HG03159 (cell line): ENCODE results near the gene MAGI2.

Source experiments
- ATAC-seq: cut with Tn5 transposase; IDR thresholded peaks from one replicate; pipeline ENCODE4 v1.9.1; 2021; ENCODE audit warnings: mild to moderate bottlenecking, moderate library complexity; ENCODE audit not compliant: unreplicated experiment

Gene MAGI2

GRCh38 chr7:79272938-79273337 lies 180.5 kb downstream of the MAGI2 start:
- no peak for ATAC-seq

DNA sequence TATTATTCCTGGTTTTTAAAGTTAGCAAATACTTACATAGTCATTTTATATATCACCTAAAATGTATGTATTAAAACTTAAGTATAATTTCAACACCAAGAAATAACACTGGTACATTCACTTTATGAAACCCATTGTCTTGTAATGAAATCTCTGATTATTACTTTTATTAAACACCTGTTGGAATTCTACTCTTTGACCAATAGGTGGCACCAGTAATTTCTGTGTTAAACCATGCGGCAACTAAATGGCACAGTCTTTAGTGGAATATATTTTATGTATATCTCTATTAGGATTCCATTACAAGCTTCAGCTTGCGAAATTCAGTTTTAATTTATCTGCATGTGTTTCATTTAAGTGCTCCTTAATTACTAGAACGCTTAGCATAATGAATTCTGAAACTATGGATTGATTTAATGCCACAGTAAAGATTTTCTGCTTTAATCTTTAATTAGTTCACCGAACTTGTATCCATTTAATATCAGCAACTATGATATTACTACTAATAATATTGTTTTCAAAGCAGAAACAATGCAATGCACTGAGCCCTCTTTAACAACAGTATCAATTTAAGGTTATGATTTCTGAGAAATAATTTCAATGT lies 181.3 kb downstream of the MAGI2 start:
- peak; percentile 90 for ATAC-seq

DNA sequence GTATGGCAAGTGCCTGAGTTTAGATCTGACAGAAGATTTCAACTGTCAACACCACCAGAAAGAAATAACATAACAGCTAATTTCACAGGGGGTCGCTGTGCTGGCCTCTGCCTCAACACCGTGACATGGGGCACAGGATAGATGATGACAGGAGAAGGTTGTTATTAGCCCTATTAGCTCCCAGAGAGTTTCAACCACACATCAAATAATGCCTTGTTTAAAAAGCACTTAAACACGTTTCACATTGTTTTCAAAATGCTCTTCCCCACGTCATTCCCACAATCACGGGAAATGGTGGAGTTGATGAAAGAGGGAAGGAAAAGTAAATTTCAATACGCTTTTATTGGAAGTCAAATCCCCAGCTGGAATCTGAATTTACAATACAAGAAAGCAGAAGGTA lies 184.7 kb downstream of the MAGI2 start:
- no peak for ATAC-seq

- ATAC-seq = no peak
Measured at GRCh38 chr7:79258826-79259225, 194.6 kb downstream of the MAGI2 start.

DNA sequence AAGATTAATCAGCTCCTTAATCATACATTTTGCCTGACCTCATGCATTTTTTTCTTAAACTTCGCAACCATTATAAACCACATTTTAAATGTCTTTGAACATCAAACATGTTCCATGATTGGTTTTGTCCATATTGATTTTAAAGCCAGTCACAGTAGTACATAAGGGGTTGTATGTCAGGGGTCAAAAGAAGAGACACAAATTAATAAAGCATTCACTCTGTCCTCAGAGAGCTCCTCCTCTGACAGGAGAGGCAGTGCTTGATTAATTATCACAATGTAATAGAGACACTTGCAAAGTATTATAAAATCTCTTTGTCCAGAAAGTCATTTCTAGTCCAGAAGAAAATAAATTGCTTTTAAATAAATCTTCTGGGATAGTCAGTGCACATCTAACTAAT lies 195.5 kb downstream of the MAGI2 start:
- ATAC-seq = no peak

GRCh38 chr7:79245623-79246249 lies 207.7 kb downstream of the MAGI2 start:
- no peak for ATAC-seq

GRCh38 chr7:79244482-79244881 lies 209.0 kb downstream of the MAGI2 start:
- ATAC-seq = no peak

DNA sequence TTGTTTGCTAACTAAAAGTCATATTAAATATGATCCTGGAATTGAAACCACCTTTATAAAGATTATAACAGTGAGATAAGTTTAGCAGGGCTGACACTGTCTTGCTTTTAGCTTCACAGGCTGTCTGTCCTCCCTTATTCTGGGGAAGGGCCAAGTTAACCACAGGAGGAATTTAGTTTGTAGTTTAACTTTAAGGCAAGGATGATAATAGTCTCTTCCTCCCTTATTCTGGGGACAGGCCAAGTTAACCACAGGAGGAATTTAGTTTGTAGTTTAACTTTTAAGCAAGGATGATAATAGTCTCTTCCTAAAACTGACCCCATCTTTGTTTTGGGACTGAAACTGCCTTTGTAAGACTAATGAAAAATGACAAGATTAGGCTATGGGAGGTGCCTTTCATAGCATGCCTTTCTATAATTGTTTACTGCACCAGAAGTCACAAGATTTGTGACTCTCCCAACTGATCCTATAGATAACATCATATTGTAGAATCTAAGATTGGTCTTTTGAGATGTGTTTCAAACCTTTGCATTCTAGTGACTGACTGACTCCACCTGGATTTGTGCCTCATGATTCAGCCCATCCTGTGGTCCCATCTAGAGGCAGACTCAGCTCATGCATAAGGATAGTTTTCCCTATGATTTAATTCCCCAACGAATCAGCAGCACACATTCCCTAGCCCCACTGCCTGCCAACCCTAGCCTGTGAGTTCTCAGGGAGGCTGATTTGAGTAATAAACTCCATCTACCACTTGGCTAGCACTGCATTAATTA lies 212.0 kb downstream of the MAGI2 start:
- ATAC-seq = no peak

GRCh38 chr7:79240413-79240812 lies 213.1 kb downstream of the MAGI2 start:
- no peak for ATAC-seq

DNA sequence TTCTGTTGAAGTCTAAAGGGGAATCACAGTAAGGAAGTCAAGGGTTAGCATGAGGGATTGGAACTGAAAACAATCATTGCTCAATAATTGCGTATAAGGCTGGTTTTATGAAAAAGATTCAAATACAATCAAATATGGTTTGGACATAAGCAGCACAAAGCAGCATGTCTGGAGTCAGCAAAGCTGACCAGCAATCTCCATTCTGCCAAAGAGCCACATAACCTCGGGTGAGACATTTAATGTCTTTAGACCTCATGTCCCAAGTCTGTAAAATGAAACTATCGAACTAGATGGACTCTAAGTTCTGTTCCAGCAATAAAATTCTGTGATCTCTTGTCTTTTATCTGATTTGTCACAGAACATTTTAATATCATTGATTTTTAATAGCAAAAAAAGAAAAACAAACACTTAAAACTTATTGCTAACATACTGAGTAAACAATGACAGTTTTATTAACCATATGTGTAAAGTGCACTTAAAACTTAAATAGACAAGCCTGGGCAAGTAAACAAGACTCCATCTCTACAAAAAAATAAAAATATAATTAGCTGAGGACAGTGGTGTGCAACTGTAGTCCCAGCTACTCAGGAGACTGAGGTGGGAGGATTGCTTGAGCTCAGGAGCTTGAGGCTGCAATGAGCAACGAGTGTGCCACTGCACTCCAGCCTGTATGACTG lies 217.0 kb downstream of the MAGI2 start:
- no peak for ATAC-seq

GRCh38 chr7:79227044-79227443 lies 226.4 kb downstream of the MAGI2 start:
- ATAC-seq = no peak

DNA sequence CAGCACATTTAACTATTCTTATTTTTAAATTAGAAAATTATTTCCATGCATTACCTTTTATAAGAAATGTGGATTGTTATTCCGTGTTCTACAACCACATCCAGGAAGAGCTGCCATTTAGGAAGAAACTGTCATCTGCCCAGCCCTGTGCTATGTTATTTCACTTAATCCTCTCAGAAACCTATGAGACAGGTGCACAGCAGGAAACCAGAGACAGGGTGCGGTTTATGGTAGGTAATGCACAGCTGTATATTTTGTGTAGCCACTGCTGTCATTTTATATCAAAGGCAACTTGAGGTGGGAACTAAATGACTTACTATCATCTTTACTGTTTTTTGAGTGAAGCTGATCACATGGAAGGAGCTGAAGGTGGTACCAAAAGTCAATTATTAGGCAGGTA lies 232.3 kb downstream of the MAGI2 start:
- ATAC-seq = no peak

GRCh38 chr7:79217976-79218626 lies 235.4 kb downstream of the MAGI2 start:
- no peak for ATAC-seq

DNA sequence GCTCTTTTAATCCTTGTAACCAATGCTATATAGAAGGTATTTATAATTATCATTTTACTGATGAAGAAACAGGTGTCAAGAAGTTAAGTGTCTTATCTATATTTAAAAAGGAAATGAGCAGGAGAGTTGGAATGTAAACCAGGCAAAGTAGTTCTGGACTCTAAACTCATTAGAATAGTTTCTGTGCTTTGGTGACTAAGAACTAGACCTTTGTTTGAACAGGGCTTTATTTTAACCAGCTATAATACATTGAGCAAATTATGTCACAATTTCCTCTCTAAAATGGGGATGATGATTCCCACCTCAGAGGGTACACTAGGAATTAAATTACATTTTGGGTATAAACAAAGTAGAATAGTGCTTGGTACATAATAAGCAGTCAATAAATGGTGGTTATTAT lies 236.0 kb downstream of the MAGI2 start:
- ATAC-seq = no peak

DNA sequence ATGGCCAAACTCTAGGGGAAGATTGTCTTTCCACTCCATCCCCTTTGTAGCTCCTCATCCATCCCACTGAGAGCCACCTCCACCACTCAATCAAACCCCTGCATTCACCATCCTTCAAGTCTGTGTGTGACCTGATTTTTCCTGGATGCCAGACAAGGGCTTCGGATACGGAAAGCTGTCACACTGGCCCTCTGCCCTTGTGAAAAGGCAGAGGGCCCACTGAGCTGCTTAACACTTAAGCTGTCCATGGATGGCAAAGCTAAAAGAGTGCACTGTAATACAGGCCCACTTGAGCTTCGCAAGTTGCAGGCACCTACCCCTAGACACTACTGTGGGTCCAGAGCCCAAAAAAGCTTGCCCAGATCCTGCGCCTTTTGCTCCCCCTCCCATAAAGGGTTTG lies 237.2 kb downstream of the MAGI2 start:
- no peak for ATAC-seq

DNA sequence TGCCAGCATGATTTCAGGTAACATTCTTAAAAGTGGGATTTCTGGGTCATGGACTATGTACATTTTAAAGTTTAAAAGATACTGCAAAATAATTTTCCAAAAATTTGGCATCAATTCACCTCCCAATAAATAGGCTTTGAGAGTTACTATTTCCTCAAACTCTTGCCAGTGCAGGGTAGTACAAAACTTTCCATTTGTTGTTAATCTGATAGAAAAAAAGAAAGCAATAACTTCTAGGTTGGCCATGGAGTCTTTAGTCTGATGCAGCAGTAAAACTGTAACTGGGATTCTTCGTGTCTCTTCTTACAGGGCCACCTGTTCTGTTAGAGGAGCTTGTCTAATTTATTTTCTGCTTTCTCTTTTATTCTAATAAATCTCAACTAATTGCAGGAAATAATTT lies 241.1 kb downstream of the MAGI2 start:
- no peak for ATAC-seq

DNA sequence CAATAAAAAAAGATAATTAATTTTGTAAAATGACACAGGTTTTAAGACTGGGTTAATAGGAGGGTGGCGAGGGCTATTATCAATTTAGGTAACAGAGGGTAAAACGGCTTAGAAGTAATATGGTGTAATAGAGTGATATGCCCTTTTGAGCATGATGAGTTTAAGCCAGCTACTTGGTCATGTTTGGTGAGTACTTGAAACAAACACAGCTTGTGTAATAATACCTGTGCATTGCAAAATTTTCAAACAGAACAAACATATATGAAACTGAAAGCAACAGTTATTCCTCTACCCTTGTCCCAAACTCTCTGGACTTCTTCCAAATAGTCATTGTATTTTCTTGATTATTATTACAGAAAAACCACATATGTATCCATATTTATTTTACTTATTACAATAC lies 241.7 kb downstream of the MAGI2 start:
- no peak for ATAC-seq

DNA sequence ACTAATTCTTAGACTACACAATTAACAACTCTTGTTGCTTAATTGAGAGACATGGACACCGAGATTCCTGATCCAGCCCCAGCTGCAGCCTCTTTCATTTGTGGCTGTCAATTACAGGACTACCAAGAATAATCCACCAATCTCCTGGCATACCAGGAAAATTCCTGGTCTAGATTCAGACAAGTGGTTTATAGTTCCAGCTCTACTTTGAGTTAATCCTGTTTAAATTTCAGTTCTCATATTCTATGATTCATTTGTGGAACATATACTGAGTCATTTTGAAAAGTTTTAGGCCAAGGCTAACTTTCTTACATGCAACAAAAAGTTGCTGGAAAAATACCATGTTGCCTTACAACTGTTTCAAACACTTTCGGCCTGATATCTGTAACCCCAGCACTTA lies 253.5 kb downstream of the MAGI2 start:
- no peak for ATAC-seq

DNA sequence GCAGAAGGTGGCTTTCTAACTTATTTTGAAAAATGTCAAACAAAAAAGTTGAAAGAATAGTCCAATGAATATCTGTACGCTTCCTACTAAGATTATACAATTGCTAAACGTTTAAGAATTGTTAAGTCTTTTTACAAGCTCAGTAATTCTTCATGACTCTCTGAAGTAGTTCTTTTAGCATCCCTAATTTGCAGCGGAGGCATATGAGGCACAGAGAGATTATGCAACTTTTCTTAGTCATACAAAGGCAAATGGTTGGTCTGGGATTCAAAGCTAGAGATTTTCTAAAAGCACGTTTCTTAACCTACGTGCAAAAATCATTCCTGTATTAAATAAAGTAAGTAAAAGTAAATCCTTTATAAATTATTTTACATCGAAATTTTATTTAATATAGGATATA lies 254.2 kb downstream of the MAGI2 start:
- no peak for ATAC-seq

DNA sequence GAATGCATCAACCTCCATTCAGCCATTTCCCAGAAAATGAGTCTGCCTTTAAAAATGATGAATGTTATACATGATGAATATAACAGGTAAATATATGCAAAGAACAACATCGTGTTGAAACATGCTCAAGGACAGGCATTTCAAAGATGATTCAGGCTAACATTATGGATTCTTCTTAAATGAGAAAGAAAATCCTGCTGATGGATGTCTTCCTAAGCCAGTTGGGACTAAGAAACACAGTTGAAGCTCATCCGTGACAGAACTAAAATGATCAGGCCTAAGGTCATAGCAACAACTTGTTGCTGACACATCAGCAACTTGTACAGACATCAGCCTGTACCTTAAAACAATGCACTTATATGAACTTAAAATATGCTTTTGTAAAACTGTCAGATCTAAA lies 267.9 kb downstream of the MAGI2 start:
- ATAC-seq = no peak

GRCh38 chr7:79182283-79182682 lies 271.2 kb downstream of the MAGI2 start:
- ATAC-seq = no peak
